ENCODE measurements around the gene RAB6D. TPM values are rescaled to one million over a fixed set of nuclear protein-coding genes. Genes with fewer than 3 reads are reported as not detected.
"Not testable (repeated sequence)": the region's sequence is repeated elsewhere in the genome, so short reads cannot be mapped to it uniquely, and the experiment has no call there.

The RAB6D gene
- 1.3 TPM for polyA plus RNA-seq (2012; ENCODE audit: insufficient read length, low read depth)

GRCh38 chr2:131363703-131364186, at the start of gene RAB6D:
Gene RAB6D, minus strand, starts transcription at chr2:131364168. Its CDS starts 448 bp downstream, at chr2:131363720.
- not testable (repeated sequence) for TF ChIP-seq TAF1 (IDR thresholded peaks at IDR 0.05; ENCODE audit: borderline replicate concordance, insufficient read depth, low read length); FOXP2 (optimal IDR thresholded peaks at IDR 0.05; ENCODE audit: borderline replicate concordance, extremely low read depth, extremely low read length, insufficient read depth); REST (IDR thresholded peaks at IDR 0.05; ENCODE audit: insufficient read depth in 1 of 2, low read depth in 2 of 2, low read length in 2 of 2)

GRCh38 chr2:131413148-131413747, 49.3 kb upstream of the RAB6D start:
- TF ChIP-seq TAF1 (IDR thresholded peaks at IDR 0.05; ENCODE audit: borderline replicate concordance, insufficient read depth, low read length) (no peak), REST (IDR thresholded peaks at IDR 0.05; ENCODE audit: insufficient read depth in 1 of 2, low read depth in 2 of 2, low read length in 2 of 2) (no peak), POLR2AphosphoS5 (IDR thresholded peaks at IDR 0.05; ENCODE audit: low read depth, low read length) (no peak), SIN3A (IDR thresholded peaks at IDR 0.05; ENCODE audit: borderline replicate concordance, insufficient read depth, low read length) (no peak), FOXP2 (optimal IDR thresholded peaks at IDR 0.05; ENCODE audit: borderline replicate concordance, extremely low read depth, extremely low read length, insufficient read depth) (no peak)

GRCh38 chr2:131410173-131410572, 46.2 kb upstream of the RAB6D start:
- no peak for TF ChIP-seq SIN3A (IDR thresholded peaks at IDR 0.05; ENCODE audit: borderline replicate concordance, insufficient read depth, low read length)
- no peak for TF ChIP-seq TAF1 (IDR thresholded peaks at IDR 0.05; ENCODE audit: borderline replicate concordance, insufficient read depth, low read length)
- TF ChIP-seq FOXP2 (optimal IDR thresholded peaks at IDR 0.05; ENCODE audit: borderline replicate concordance, extremely low read depth, extremely low read length, insufficient read depth), result no peak
- TF ChIP-seq POLR2AphosphoS5 (IDR thresholded peaks at IDR 0.05; ENCODE audit: low read depth, low read length), result no peak
- TF ChIP-seq REST (IDR thresholded peaks at IDR 0.05; ENCODE audit: insufficient read depth in 1 of 2, low read depth in 2 of 2, low read length in 2 of 2), result no peak

DNA sequence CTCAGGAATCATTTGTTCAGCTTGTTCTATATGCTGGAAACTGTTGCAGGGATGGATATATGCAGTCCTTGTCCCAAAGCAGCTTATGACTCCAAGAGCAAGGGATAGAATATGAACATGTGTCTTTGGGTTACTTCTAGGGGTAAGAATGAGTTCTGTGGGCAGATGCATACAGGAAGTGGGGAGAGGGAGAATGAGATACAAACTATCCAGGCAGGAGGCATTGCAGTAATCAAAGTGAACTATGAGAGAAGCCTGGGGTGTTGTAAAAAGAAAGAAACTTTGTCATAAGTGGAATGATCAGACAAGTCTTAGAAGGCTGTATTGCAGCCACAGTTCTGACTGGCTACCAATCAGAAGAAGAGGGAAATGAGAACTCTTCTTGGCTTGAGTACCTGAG, 44.8 kb upstream of the RAB6D start:
- TF ChIP-seq TAF1 (IDR thresholded peaks at IDR 0.05; ENCODE audit: borderline replicate concordance, insufficient read depth, low read length) (no peak), SIN3A (IDR thresholded peaks at IDR 0.05; ENCODE audit: borderline replicate concordance, insufficient read depth, low read length) (no peak), REST (IDR thresholded peaks at IDR 0.05; ENCODE audit: insufficient read depth in 1 of 2, low read depth in 2 of 2, low read length in 2 of 2) (no peak), POLR2AphosphoS5 (IDR thresholded peaks at IDR 0.05; ENCODE audit: low read depth, low read length) (no peak), FOXP2 (optimal IDR thresholded peaks at IDR 0.05; ENCODE audit: borderline replicate concordance, extremely low read depth, extremely low read length, insufficient read depth) (no peak)

All from PFSK-1 (cell line).